GM12891 (cell line): Measurements from ENCODE around the gene OR1S2.

Source experiments
- POLR2A ChIP-seq: IDR thresholded peaks from 2 replicates; pipeline ENCODE4 v1.6.1; 2011; ENCODE audit warnings: low read depth, low read length, control low read depth
- TAF1 ChIP-seq: IDR thresholded peaks from 2 replicates; pipeline ENCODE4 v1.6.1; 2011; ENCODE audit warnings: low read depth, low read length, control low read depth

DNA sequence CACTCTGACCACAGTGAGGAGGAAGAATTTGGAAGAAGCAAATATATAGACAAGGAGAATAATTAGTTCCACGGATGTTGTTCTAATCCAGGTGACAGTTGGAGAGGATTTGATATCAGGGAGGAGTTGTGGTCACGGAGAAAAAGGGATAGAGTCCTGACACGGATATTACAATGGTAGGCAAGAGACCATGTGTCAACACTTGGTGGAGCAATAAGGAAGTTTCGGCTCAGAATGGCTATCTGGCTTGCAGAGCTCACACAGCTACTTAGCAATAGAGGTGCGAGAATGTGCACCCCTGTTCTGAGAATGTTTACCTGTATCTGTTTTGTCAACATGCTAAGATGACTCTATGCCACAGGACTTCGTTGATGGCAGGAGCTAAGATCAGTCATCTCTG is 25.5 kb downstream of the OR1S2 start:
- no peak for TF ChIP-seq POLR2A
- TF ChIP-seq TAF1 = no peak
